ENCODE measurements around the gene NOP9.

Gene NOP9

DNA sequence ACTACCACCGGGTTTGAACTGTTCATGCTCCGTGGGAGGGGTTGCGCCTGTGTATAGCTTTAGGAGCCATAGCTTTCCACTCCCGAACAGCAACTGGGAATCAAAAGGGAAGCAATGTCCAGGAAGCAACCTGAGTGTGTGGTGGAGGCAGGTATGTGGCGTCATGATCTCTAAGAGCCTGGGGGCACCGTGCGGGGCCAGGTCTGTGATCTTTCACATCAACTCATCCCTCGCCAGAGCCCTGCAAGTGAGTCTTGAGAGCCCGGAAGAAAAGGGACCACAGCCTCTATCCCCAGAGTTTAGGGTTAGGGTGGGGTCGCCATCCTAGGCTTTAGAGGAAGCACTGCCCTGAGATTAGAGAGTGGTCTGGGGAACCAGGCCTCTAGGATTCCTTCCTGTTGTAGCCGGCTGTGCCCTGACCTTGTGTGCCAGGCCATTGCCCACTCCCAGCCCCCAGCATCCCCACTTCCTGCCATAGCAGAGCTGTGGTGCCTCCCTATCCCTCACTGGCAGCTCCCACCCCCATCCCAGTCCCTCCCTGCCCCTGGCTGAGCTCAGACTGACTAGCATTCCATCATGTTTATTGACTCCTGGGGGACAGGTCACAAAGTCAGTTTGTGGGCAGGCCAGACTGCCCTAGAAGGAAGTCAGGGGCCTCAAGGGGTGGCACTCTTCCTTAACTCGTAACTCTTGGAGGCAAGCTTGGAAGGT is 36.0 kb downstream of the NOP9 start:
- TF ChIP-seq, protein P1, sequence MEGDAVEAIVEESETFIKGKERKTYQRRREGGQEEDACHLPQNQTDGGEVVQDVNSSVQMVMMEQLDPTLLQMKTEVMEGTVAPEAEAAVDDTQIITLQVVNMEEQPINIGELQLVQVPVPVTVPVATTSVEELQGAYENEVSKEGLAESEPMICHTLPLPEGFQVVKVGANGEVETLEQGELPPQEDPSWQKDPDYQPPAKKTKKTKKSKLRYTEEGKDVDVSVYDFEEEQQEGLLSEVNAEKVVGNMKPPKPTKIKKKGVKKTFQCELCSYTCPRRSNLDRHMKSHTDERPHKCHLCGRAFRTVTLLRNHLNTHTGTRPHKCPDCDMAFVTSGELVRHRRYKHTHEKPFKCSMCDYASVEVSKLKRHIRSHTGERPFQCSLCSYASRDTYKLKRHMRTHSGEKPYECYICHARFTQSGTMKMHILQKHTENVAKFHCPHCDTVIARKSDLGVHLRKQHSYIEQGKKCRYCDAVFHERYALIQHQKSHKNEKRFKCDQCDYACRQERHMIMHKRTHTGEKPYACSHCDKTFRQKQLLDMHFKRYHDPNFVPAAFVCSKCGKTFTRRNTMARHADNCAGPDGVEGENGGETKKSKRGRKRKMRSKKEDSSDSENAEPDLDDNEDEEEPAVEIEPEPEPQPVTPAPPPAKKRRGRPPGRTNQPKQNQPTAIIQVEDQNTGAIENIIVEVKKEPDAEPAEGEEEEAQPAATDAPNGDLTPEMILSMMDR (IDR thresholded peaks at IDR 0.05; ENCODE audit: insufficient read depth, missing control alignments): no peak
- FAIRE-seq (no peak), DNase-seq (ENCODE audit: insufficient read length, low spot score) (no peak)

DNA sequence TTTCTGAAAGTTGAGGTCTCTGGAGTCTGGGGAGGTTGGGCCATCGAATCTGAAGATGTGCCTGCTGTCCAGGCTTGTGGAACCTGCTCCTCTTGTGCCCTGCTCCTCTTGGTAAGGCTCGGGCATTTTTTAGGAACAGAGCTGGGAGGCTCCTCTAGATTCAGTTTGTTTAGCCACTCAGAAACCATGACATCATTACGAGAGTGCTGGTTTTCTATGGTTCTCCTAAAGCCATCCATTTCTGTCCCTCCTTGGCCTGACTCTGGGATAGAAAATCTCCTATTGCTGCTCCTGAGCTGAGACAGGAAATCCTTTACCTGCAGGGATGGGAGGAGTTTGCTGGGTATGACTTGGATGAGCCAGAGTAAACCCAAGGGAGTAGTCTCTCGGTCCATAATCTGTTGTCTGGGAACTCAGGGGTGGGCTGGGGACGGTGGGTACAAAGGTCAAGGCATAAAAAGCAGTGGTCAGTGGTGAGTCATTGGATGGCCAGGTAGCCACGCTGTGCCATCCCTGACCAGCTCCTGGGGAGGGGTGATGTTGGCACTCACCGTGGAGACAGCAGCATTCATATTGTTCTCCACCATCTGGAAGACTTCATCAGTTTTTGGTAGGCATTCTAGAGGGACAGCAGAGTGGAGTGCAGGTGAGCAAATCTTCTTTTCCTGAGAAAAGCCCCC is 37.6 kb downstream of the NOP9 start:
- DNase-seq (ENCODE audit: insufficient read length, low spot score) (no peak), FAIRE-seq (no peak)
- TF ChIP-seq, protein P1 (IDR thresholded peaks at IDR 0.05; ENCODE audit: insufficient read depth, missing control alignments): no peak

DNA sequence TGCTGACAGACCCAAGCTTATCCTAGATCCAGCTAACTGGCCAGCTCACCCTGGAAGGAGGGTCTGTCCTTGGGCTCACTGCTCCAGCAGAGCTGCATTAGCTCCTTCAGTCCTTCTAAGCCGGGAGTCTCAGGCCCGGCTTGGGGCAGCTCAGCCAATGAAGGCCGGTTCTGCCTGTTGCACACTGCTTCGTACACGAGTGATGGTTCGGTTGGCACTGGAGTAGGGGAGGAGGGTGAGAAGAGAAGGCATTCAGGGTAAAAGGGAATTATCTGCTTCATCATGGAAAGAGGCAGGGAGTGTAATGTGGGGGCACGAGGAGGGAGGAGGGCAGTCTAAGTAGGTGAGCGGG is 38.1 kb downstream of the NOP9 start:
- TF ChIP-seq, protein P1 (IDR thresholded peaks at IDR 0.05; ENCODE audit: insufficient read depth, missing control alignments): no peak
- DNase-seq (ENCODE audit: insufficient read length, low spot score) (no peak), FAIRE-seq (no peak)

DNA sequence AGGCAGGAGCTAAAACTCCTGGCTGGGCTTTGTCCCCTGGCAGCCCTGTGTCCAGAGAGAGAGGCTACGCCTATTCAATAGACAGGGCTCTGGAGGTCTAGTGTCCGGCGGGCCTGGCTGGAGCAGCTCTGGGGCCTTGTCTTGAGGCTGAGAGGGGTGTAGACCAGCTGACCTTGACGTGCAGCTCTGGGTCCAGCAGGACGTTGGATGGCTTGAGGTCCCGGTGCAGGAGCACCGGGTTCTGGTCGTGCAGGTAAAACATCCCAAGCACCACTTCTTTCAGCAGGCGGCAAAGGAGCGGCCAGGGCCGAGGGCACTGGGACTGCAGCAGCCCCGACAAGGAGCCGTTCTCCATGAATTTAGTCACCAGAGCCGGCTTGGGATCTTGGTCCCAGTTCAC is 39.2 kb downstream of the NOP9 start:
- TF ChIP-seq, protein P1 (IDR thresholded peaks at IDR 0.05; ENCODE audit: insufficient read depth, missing control alignments): no peak

DNA sequence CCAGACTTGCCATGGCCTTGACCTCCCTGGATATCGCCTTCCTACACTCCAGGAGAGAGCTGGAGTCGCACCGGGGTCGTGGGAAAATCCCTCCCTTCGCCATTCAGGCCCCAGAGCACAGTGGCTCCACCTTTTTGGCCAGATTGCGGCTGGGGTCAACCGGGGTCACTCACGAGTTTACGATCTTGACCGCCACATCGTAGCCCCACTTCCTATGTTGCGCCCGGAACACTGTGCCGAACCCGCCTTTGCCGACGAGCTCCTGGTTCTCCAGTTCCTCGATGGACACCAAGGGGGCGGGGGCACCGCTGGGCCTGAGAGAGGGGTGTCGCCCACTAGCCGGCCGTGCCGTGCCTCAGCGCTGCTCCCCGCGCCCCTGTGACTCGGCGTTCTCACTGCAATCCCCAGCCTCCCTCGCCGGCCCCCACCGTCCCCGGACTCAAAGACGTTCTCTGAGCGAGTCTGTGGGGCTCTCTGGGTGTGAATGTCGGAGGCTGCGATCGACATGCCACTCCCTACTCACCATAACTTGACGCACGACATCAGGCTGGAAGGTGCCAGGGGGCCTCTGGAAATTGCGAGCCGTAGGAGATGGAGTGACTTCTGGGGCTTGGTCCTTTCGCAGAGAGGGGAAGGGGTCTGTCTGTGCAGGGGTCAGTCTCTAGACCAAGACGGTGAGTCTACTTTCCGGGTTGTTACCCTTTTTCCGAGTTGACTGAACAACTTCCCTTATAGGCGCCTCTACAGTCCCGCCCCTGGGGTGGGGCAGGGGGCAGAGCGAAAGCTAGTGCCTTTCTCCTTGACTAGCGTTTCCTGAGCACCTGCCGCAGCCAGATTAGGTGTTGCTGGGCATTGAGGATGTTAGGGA is 39.9 kb downstream of the NOP9 start, which contains the start of gene RIPK3:
Gene RIPK3, minus strand, starts transcription at position 708 of the 868 bp plus-strand sequence. Its CDS starts 165 bp downstream, at position 543.
- TF ChIP-seq, protein P1 (IDR thresholded peaks at IDR 0.05; ENCODE audit: insufficient read depth, missing control alignments): no peak
- FAIRE-seq (no peak), DNase-seq (ENCODE audit: insufficient read length, low spot score) (no peak)

More for the DNA sequence above, 39.2 kb downstream of the NOP9 start:
- no peak for FAIRE-seq
- no peak for DNase-seq (ENCODE audit: insufficient read length, low spot score)

DNA sequence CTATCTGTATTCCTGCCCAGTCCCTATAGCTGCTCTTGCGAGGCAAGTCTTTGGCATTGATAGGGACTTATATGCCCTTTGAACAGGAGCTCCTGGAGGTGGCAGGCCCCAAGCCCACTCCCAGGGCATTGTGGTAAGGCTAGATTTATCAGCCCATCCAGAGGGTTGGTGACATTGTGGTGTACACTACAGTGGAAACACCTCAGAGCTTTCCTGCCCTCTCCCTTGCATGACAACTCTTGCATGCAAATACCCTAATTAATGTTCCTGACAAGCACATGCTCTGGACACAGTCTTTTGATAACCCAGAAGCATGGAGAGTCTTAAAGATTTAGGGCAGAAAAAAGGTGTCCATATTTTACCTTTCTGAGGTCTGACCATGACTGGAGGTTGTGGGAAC is 41.0 kb downstream of the NOP9 start:
- FAIRE-seq (no peak), DNase-seq (ENCODE audit: insufficient read length, low spot score) (no peak)
- TF ChIP-seq, protein P1 (IDR thresholded peaks at IDR 0.05; ENCODE audit: insufficient read depth, missing control alignments): no peak

Data from D721Med (cell line).